ENCODE results near the gene GNB2.

GNB2 gene

GRCh38 chr7:100686201-100686821 is 12.8 kb downstream of the GNB2 start:
- TF ChIP-seq TAF1 (IDR thresholded peaks at IDR 0.05; ENCODE audit: borderline replicate concordance, insufficient read depth, low read length): no peak
- TF ChIP-seq POLR2AphosphoS5 (IDR thresholded peaks at IDR 0.05; ENCODE audit: low read depth, low read length): no peak
- TF ChIP-seq SIN3A (IDR thresholded peaks at IDR 0.05; ENCODE audit: borderline replicate concordance, insufficient read depth, low read length): no peak
- TF ChIP-seq FOXP2 (optimal IDR thresholded peaks at IDR 0.05; ENCODE audit: borderline replicate concordance, extremely low read depth, extremely low read length, insufficient read depth): no peak
- TF ChIP-seq REST (IDR thresholded peaks at IDR 0.05; ENCODE audit: insufficient read depth in 1 of 2, low read depth in 2 of 2, low read length in 2 of 2): no peak

- TF ChIP-seq SIN3A (IDR thresholded peaks at IDR 0.05; ENCODE audit: borderline replicate concordance, insufficient read depth, low read length) (no peak), REST (IDR thresholded peaks at IDR 0.05; ENCODE audit: insufficient read depth in 1 of 2, low read depth in 2 of 2, low read length in 2 of 2) (no peak), TAF1 (IDR thresholded peaks at IDR 0.05; ENCODE audit: borderline replicate concordance, insufficient read depth, low read length) (no peak), FOXP2 (optimal IDR thresholded peaks at IDR 0.05; ENCODE audit: borderline replicate concordance, extremely low read depth, extremely low read length, insufficient read depth) (no peak), POLR2AphosphoS5 (IDR thresholded peaks at IDR 0.05; ENCODE audit: low read depth, low read length) (no peak)
Observed at GRCh38 chr7:100686822-100687211, 13.3 kb downstream of the GNB2 start.

GRCh38 chr7:100687261-100687660 is 13.7 kb downstream of the GNB2 start:
- no peak for TF ChIP-seq POLR2AphosphoS5 (IDR thresholded peaks at IDR 0.05; ENCODE audit: low read depth, low read length)
- TF ChIP-seq SIN3A (IDR thresholded peaks at IDR 0.05; ENCODE audit: borderline replicate concordance, insufficient read depth, low read length): no peak
- TF ChIP-seq REST (IDR thresholded peaks at IDR 0.05; ENCODE audit: insufficient read depth in 1 of 2, low read depth in 2 of 2, low read length in 2 of 2): no peak
- no peak for TF ChIP-seq TAF1 (IDR thresholded peaks at IDR 0.05; ENCODE audit: borderline replicate concordance, insufficient read depth, low read length)
- no peak for TF ChIP-seq FOXP2 (optimal IDR thresholded peaks at IDR 0.05; ENCODE audit: borderline replicate concordance, extremely low read depth, extremely low read length, insufficient read depth)

- TF ChIP-seq SIN3A (IDR thresholded peaks at IDR 0.05; ENCODE audit: borderline replicate concordance, insufficient read depth, low read length) (no peak), TAF1 (IDR thresholded peaks at IDR 0.05; ENCODE audit: borderline replicate concordance, insufficient read depth, low read length) (no peak), POLR2AphosphoS5 (IDR thresholded peaks at IDR 0.05; ENCODE audit: low read depth, low read length) (no peak), REST (IDR thresholded peaks at IDR 0.05; ENCODE audit: insufficient read depth in 1 of 2, low read depth in 2 of 2, low read length in 2 of 2) (no peak), FOXP2 (optimal IDR thresholded peaks at IDR 0.05; ENCODE audit: borderline replicate concordance, extremely low read depth, extremely low read length, insufficient read depth) (no peak)
Observed at GRCh38 chr7:100687751-100688300, 14.3 kb downstream of the GNB2 start.

Data from PFSK-1 (cell line).